HEK293 (cell line): ENCODE results near the gene FTL.
A peak's percentile ranks its signal among the peaks of the same experiment; 100 is the strongest.

Experiments used
- CTCF ChIA-PET: fragments of 350-600 bp; formaldehyde crosslinking; extraction: SDS; loops from one replicate; lab custom pipeline; 2021; ENCODE audit warnings: antibody characterized with exemption; lab: Yijun Ruan, JAX
- POLR2A ChIA-PET: fragments of 300-600 bp; formaldehyde crosslinking; extraction: SDS; loops from one replicate; lab custom pipeline; 2020; ENCODE audit warnings: antibody characterized with exemption, inconsistent platforms; lab: Yijun Ruan, JAX
- H3K27ac ChIP-seq: fragments of 200-500 bp; sonication (Bioruptor generic); 2 replicates; pipeline ENCODE4 v1.5.1; 2014; ENCODE audit warnings: low read depth, low read length, control low read depth, inconsistent platforms; ENCODE audit errors: extremely low read depth
- H3K36me3 ChIP-seq, 2 experiments: fragments of 200-500 bp in 1 of 2; sonication (Bioruptor generic) in 1 of 2; 1 replicate in 1 of 2; 2 replicates in 1 of 2; pipeline ENCODE4 v1.5.1; 2014 to 2017; ENCODE audit warnings: inconsistent platforms in 2 of 2, low read length in 2 of 2; ENCODE audit not compliant: control insufficient read depth in 2 of 2, insufficient read depth in 1 of 2
- H3K4me1 ChIP-seq: fragments of 200-500 bp; sonication (Bioruptor generic); 2 replicates; pipeline ENCODE4 v1.5.1; 2014; ENCODE audit warnings: mild to moderate bottlenecking, low read length, inconsistent platforms; ENCODE audit not compliant: control insufficient read depth, insufficient read depth
- H3K4me3 ChIP-seq: 2 replicates; pipeline ENCODE4 v1.5.1; 2011; ENCODE audit warnings: low read depth, mild to moderate bottlenecking, control low read depth, low read length, moderate library complexity
- H3K9me3 ChIP-seq: fragments of 200-500 bp; sonication (Bioruptor generic); 2 replicates; pipeline ENCODE4 v1.5.1; 2014; ENCODE audit warnings: low read depth, low read length, inconsistent platforms; ENCODE audit not compliant: control insufficient read depth, insufficient read depth
- ATF2 ChIP-seq: fragments of 450-650 bp; formaldehyde crosslinking; IDR thresholded peaks from 2 replicates; pipeline ENCODE4 v1.5.1; 2016; ENCODE audit warnings: missing biosample characterization, missing genetic modification characterization, low read depth
- GFI1B ChIP-seq: fragments of 450-650 bp; formaldehyde crosslinking; IDR thresholded peaks from 2 replicates; pipeline ENCODE4 v1.5.1; 2016; ENCODE audit warnings: missing biosample characterization, missing genetic modification characterization
- GLIS1 ChIP-seq: fragments of 450-650 bp; formaldehyde crosslinking; IDR thresholded peaks from 2 replicates; pipeline ENCODE4 v1.5.1; 2016; ENCODE audit warnings: missing biosample characterization, missing genetic modification characterization
- GLIS2 ChIP-seq: fragments of 450-650 bp; formaldehyde crosslinking; IDR thresholded peaks from 2 replicates; pipeline ENCODE4 v1.5.1; 2016; ENCODE audit warnings: missing biosample characterization, missing genetic modification characterization
- IKZF3 ChIP-seq: fragments of 450-650 bp; IDR thresholded peaks from 2 replicates; pipeline ENCODE4 v1.5.0; 2018; ENCODE audit warnings: missing biosample characterization, mild to moderate bottlenecking, missing genetic modification characterization, moderate library complexity
- KLF10 ChIP-seq: fragments of 450-650 bp; IDR thresholded peaks from 2 replicates; pipeline ENCODE4 v1.5.1; 2018; ENCODE audit warnings: missing biosample characterization, mild to moderate bottlenecking, missing genetic modification characterization
- PRDM10 ChIP-seq: fragments of 450-650 bp; formaldehyde crosslinking; IDR thresholded peaks from 2 replicates; pipeline ENCODE4 v1.5.1; 2016; ENCODE audit warnings: missing biosample characterization, missing genetic modification characterization
- SP3 ChIP-seq: fragments of 450-650 bp; formaldehyde crosslinking; IDR thresholded peaks from 2 replicates; pipeline ENCODE4 v1.5.1; 2016; ENCODE audit warnings: missing biosample characterization, missing genetic modification characterization
- ZBTB17 ChIP-seq: fragments of 450-650 bp; formaldehyde crosslinking; IDR thresholded peaks from 2 replicates; pipeline ENCODE4 v1.5.1; 2016; ENCODE audit warnings: missing biosample characterization, missing genetic modification characterization
- ZFHX2 ChIP-seq: fragments of 450-650 bp; formaldehyde crosslinking; conservative IDR thresholded peaks from 2 replicates; pipeline ENCODE4 v1.5.1; 2016; ENCODE audit warnings: missing biosample characterization, missing genetic modification characterization
- ZNF146 ChIP-seq: fragments of 450-650 bp; formaldehyde crosslinking; IDR thresholded peaks from 2 replicates; pipeline ENCODE4 v1.5.1; 2016; ENCODE audit warnings: missing biosample characterization, missing genetic modification characterization
- ZNF335 ChIP-seq: fragments of 450-650 bp; formaldehyde crosslinking; conservative IDR thresholded peaks from 2 replicates; pipeline ENCODE4 v1.5.1; 2016; ENCODE audit warnings: missing biosample characterization, missing genetic modification characterization
- ZNF416 ChIP-seq: fragments of 450-650 bp; formaldehyde crosslinking; IDR thresholded peaks from 2 replicates; pipeline ENCODE4 v1.5.1; 2016; ENCODE audit warnings: missing biosample characterization, missing genetic modification characterization
- ZNF433 ChIP-seq: fragments of 450-650 bp; formaldehyde crosslinking; IDR thresholded peaks from 2 replicates; pipeline ENCODE4 v1.5.1; 2016; ENCODE audit warnings: missing biosample characterization, missing genetic modification characterization, low read depth
- ZNF558 ChIP-seq: fragments of 450-650 bp; formaldehyde crosslinking; IDR thresholded peaks from 2 replicates; pipeline ENCODE4 v1.5.1; 2016; ENCODE audit warnings: missing biosample characterization, missing genetic modification characterization
- ZNF600 ChIP-seq: fragments of 450-650 bp; formaldehyde crosslinking; IDR thresholded peaks from 2 replicates; pipeline ENCODE4 v1.5.1; 2016; ENCODE audit warnings: missing biosample characterization, missing genetic modification characterization
- ZNF843 ChIP-seq: fragments of 450-650 bp; formaldehyde crosslinking; IDR thresholded peaks from 2 replicates; pipeline ENCODE4 v1.5.1; 2016; ENCODE audit warnings: missing biosample characterization, missing genetic modification characterization
- ZXDB ChIP-seq: fragments of 450-650 bp; formaldehyde crosslinking; IDR thresholded peaks from 2 replicates; pipeline ENCODE4 v1.5.1; 2016; ENCODE audit warnings: missing biosample characterization, missing genetic modification characterization
- TF ChIP-seq, protein P1 (sequence below): fragments of 450-650 bp; formaldehyde crosslinking; IDR thresholded peaks from 2 replicates; pipeline ENCODE4 v1.5.1; 2017; ENCODE audit warnings: missing biosample characterization, missing genetic modification characterization
- TF ChIP-seq, protein P2 (sequence below): fragments of 450-650 bp; formaldehyde crosslinking; IDR thresholded peaks from 2 replicates; pipeline ENCODE4 v1.5.1; 2017; ENCODE audit warnings: missing biosample characterization, missing genetic modification characterization

The FTL gene

GRCh38 chr19:48964205-48965039 lies 687 bp upstream of the FTL start:
- no peak overlapping the region for H3K4me3 ChIP-seq

DNA sequence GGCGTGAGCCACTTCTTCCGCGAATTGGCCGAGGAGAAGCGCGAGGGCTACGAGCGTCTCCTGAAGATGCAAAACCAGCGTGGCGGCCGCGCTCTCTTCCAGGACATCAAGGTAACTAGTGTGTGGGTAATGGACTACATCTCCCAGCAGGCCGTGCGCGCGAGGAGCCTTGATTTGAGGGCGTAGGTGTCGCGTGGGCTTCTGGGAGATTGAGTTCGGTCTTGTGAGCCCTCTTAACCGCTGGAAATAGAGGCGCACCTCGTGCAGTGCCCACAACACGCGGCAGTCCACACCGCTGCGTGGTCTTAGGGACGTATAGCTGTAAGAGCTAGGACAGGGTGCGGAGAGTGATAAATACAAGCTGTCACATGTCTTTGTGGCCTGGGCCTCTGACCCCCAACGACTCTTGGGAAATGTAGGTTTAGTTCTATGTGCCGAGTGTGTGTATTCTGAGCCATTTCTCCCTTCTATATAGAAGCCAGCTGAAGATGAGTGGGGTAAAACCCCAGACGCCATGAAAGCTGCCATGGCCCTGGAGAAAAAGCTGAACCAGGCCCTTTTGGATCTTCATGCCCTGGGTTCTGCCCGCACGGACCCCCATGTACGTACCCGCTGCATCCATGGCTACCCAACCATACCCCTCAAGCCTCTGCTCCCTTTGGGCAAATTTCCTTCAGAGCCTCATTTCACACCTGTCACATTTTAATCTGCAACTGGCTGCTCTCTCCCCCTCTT lies 864 bp downstream of the FTL start:
- Histone ChIP-seq H3K36me3 (peaks cover 4 to 53% of the 10 kb centered on the region in 2 experiments; a peak in 2 of 3 replicates), H3K9me3 (no peaks in the 10 kb centered on the region), H3K4me3 (peak overlapping the region; percentile 40), H3K4me1 (peaks cover 20% of the 10 kb centered on the region), H3K27ac (peak overlapping the region; percentile 66; the same call in 1 of the 2 replicates)
- POLR2A ChIA-PET = interaction anchor here (0.6 to 4.2 kb wide), 10 partner anchors 11 to 170 kb away, joined by 3 to 34 read pairs (median 6); partner anchors contain the start of genes BAX, GYS1, NUCB1 and PPP1R15A
- CTCF ChIA-PET = interaction anchor here (0.6 to 1.4 kb wide), 9 partner anchors 11 to 540 kb away, joined by 3 to 6 read pairs (median 4); partner anchors contain the start of genes GYS1 and RUVBL2
- TF ChIP-seq ZBTB17 = no peak
- no peak for TF ChIP-seq ATF2 (tag by site-specific recombination)
- TF ChIP-seq SP3 (tag by site-specific recombination) = peak; percentile 9; the same call in 1 of the 2 replicates
- peak; percentile 77 for TF ChIP-seq ZFHX2 (tag by site-specific recombination)
- TF ChIP-seq ZNF558 = no peak
- peak; percentile 69 for TF ChIP-seq ZNF600 (tag by site-specific recombination)
- TF ChIP-seq, protein P1, sequence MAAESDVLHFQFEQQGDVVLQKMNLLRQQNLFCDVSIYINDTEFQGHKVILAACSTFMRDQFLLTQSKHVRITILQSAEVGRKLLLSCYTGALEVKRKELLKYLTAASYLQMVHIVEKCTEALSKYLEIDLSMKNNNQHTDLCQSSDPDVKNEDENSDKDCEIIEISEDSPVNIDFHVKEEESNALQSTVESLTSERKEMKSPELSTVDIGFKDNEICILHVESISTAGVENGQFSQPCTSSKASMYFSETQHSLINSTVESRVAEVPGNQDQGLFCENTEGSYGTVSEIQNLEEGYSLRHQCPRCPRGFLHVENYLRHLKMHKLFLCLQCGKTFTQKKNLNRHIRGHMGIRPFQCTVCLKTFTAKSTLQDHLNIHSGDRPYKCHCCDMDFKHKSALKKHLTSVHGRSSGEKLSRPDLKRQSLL (tag by site-specific recombination) = 0 out of 2 replicates have a peak, but pooled peaks have one; percentile 8
- no peak for TF ChIP-seq ZNF146 (tag by site-specific recombination)

More at GRCh38 chr19:48964205-48965039, 687 bp upstream of the FTL start:
- H3K27ac ChIP-seq = peak overlapping the region; percentile 82
- peaks cover 20% of the 10 kb centered on the region for H3K4me1 ChIP-seq
- ChIA-PET CTCF (interaction anchor here (0.6 to 1.4 kb wide), 7 partner anchors 12 to 121 kb away, joined by 3 to 5 read pairs (median 3); partner anchors contain the start of genes GYS1, LHB and RUVBL2), POLR2A (interaction anchor here (0.5 to 4.2 kb wide), 11 partner anchors 10 to 471 kb away, joined by 3 to 34 read pairs (median 5); partner anchors contain the start of genes BAX, GYS1, NUCB1 and PPP1R15A)
- no peaks in the 10 kb centered on the region for H3K9me3 ChIP-seq
- peaks cover 0 to 45% of the 10 kb centered on the region in 2 experiments; a peak in 2 of 3 replicates for H3K36me3 ChIP-seq
- TF ChIP-seq, protein P2, sequence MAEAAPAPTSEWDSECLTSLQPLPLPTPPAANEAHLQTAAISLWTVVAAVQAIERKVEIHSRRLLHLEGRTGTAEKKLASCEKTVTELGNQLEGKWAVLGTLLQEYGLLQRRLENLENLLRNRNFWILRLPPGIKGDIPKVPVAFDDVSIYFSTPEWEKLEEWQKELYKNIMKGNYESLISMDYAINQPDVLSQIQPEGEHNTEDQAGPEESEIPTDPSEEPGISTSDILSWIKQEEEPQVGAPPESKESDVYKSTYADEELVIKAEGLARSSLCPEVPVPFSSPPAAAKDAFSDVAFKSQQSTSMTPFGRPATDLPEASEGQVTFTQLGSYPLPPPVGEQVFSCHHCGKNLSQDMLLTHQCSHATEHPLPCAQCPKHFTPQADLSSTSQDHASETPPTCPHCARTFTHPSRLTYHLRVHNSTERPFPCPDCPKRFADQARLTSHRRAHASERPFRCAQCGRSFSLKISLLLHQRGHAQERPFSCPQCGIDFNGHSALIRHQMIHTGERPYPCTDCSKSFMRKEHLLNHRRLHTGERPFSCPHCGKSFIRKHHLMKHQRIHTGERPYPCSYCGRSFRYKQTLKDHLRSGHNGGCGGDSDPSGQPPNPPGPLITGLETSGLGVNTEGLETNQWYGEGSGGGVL (tag by site-specific recombination) = peak; percentile 14; the same call in 1 of the 2 replicates
- TF ChIP-seq ZXDB (peak; percentile 84), ZNF843 (peak; percentile 26; the same call in 1 of the 2 replicates), IKZF3 (peak; percentile 71; the same call in 1 of the 2 replicates), GLIS1 (tag by site-specific recombination) (0 out of 2 replicates have a peak, but pooled peaks have one; percentile 3), GFI1B (no peak), ZNF433 (tag by site-specific recombination) (no peak), ZNF416 (no peak), ZNF335 (tag by site-specific recombination) (peak; percentile 95), PRDM10 (tag by site-specific recombination) (peak; percentile 63), KLF10 (tag by site-specific recombination) (no peak), GLIS2 (tag by site-specific recombination) (0 out of 2 replicates have a peak, but pooled peaks have one; percentile 3)
- TF ChIP-seq, protein P1 (tag by site-specific recombination) = peak; percentile 46
